HepG2 (cell line): ENCODE data around the gene CCDC201. TPM values are rescaled to one million over a fixed set of nuclear protein-coding genes. Genes with fewer than 3 reads are reported as not detected.

Experiments used
- CENPX ChIP-seq: sonication (generic); formaldehyde crosslinking; IDR thresholded peaks from 2 replicates; pipeline ENCODE4 v1.9.0; 2021; ENCODE audit warnings: mild to moderate bottlenecking, missing genetic modification reagents, moderate library complexity
- DZIP1 ChIP-seq: sonication (generic); formaldehyde crosslinking; IDR thresholded peaks from 2 replicates; pipeline ENCODE4 v1.5.0; 2020; ENCODE audit warnings: mild to moderate bottlenecking, missing genetic modification reagents
- GABPA ChIP-seq, 2 experiments: IDR thresholded peaks; 2 replicates each; pipeline ENCODE4 v1.6.1; 2011 to 2016; ENCODE audit warnings: low read depth in 2 of 2, low read length in 1 of 2, missing biosample characterization in 1 of 2, missing genetic modification characterization in 1 of 2
- MBD4 ChIP-seq: IDR thresholded peaks from 2 replicates; pipeline ENCODE4 v1.6.1; 2012; ENCODE audit warnings: low read length, inconsistent platforms, borderline replicate concordance
- MYC ChIP-seq: sonication (generic); formaldehyde crosslinking; IDR thresholded peaks from 2 replicates; pipeline ENCODE4 v1.9.0; 2021; ENCODE audit warnings: missing genetic modification reagents, borderline replicate concordance
- NBN ChIP-seq: fragments of 450-650 bp; conservative IDR thresholded peaks from 2 replicates; pipeline ENCODE4 v1.6.1; 2017
- REXO4 ChIP-seq: sonication (generic); formaldehyde crosslinking; IDR thresholded peaks from 2 replicates; pipeline ENCODE4 v1.8.0; 2022; ENCODE audit warnings: missing genetic modification reagents, mild to moderate bottlenecking, borderline replicate concordance
- TEAD2 ChIP-seq: sonication (generic); formaldehyde crosslinking; IDR thresholded peaks from 2 replicates; pipeline ENCODE4 v1.9.0; 2021; ENCODE audit warnings: missing genetic modification reagents
- ZBTB25 ChIP-seq: IDR thresholded peaks from 2 replicates; pipeline ENCODE4 v1.6.1; 2018; ENCODE audit warnings: missing genetic modification reagents
- ZBTB40 ChIP-seq, 2 experiments: fragments of 450-650 bp in 1 of 2; sonication (generic) in 1 of 2; formaldehyde crosslinking in 1 of 2; IDR thresholded peaks; 2 replicates each; pipeline versions ENCODE4 v1.6.1 to v1.8.0; 2016 to 2022; ENCODE audit warnings: antibody characterized with exemption in 1 of 2, mild to moderate bottlenecking in 1 of 2, missing genetic modification reagents in 1 of 2
- ZNF326 ChIP-seq: sonication (generic); formaldehyde crosslinking; IDR thresholded peaks from 2 replicates; pipeline ENCODE4 v1.4.0; 2020; ENCODE audit warnings: missing genetic modification reagents, borderline replicate concordance
- ZNF644 ChIP-seq: IDR thresholded peaks from 2 replicates; pipeline ENCODE4 v1.6.1; 2016; ENCODE audit warnings: low read depth
- ZNF773 ChIP-seq: sonication (generic); formaldehyde crosslinking; IDR thresholded peaks from 2 replicates; pipeline ENCODE4 v1.4.0; 2020; ENCODE audit warnings: missing genetic modification reagents, borderline replicate concordance
- polyA plus RNA-seq, 8 experiments: library from polyadenylated mRNA; depleted of rRNA in 3 of 8; stranded (reverse) in 7 of 8; unstranded in 1 of 8; fragments of >200 nt; fragmentation: Illumina TruSeq in 4 of 8; extraction: Trizol in 4 of 8; gene quantifications; 2 replicates each; pipeline versions ENCODE4 v1.2.1 to v1.2.3, GENCODE V29; 2011 to 2016; ENCODE audit warnings: low read depth in 4 of 8, missing spikeins in 1 of 8, mixed read lengths in 1 of 8; ENCODE audit not compliant: insufficient read depth in 1 of 8
- total RNA-seq, 5 experiments: library from RNA; depleted of rRNA; stranded (reverse); fragments of >200 nt; fragmentation: Illumina TruSeq; extraction: Trizol; gene quantifications; 2 replicates each; pipeline ENCODE4 v1.2.3, GENCODE V29; 2016; ENCODE audit warnings: low read depth in 1 of 5
- TF ChIP-seq, protein P1 (sequence below): sonication (generic); formaldehyde crosslinking; IDR thresholded peaks from 2 replicates; pipeline ENCODE4 v1.9.0; 2021; ENCODE audit warnings: missing genetic modification reagents, borderline replicate concordance

Gene CCDC201
- total and polyA plus RNA-seq, 2 of the 13 experiments (the other 11 are each of a cell fraction or from before 2014, with no cell fraction given) = 0.92 TPM; not detected in 1

GRCh38 chr7:45888185-45888992 lies 15.5 kb upstream of the CCDC201 start, which contains the start of gene IGFBP1 (continued):
- peak; percentile 24; the same call in 1 of the 2 replicates for TF ChIP-seq ZNF644 (CRISPR knock-in tag)
- peak; percentile 88; the same call in 1 of the 2 replicates for TF ChIP-seq REXO4
- TF ChIP-seq CENPX (CRISPR knock-in tag) = no peak
- TF ChIP-seq, protein P1, sequence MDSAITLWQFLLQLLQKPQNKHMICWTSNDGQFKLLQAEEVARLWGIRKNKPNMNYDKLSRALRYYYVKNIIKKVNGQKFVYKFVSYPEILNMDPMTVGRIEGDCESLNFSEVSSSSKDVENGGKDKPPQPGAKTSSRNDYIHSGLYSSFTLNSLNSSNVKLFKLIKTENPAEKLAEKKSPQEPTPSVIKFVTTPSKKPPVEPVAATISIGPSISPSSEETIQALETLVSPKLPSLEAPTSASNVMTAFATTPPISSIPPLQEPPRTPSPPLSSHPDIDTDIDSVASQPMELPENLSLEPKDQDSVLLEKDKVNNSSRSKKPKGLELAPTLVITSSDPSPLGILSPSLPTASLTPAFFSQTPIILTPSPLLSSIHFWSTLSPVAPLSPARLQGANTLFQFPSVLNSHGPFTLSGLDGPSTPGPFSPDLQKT (CRISPR knock-in tag) = no peak
- TF ChIP-seq GABPA (IDR thresholded peaks at IDR 0.05; ENCODE audit: low read depth, low read length) = no peak
- TF ChIP-seq GABPA (CRISPR knock-in tag; IDR thresholded peaks at IDR 0.05; ENCODE audit: low read depth) = no peak
- peak; percentile 57 for TF ChIP-seq ZBTB25
- no peak for TF ChIP-seq MBD4
- no peak for TF ChIP-seq NBN
- no peak for TF ChIP-seq ZNF326 (CRISPR knock-in tag)
- no peak for TF ChIP-seq ZBTB40 (IDR thresholded peaks at IDR 0.05)
- peak; percentile 78 for TF ChIP-seq ZBTB40 (CRISPR knock-in tag; IDR thresholded peaks at IDR 0.05)
- no peak for TF ChIP-seq TEAD2 (CRISPR knock-in tag)
- peak; percentile 84 for TF ChIP-seq MYC
- TF ChIP-seq ZNF773 (CRISPR knock-in tag) = no peak
- no peak; the same call in 1 of the 2 replicates for TF ChIP-seq DZIP1 (CRISPR knock-in tag)
